Measurements from ENCODE around the gene ZRANB1. TPM values are rescaled to one million over a fixed set of nuclear protein-coding genes. Genes with fewer than 3 reads are reported as not detected.
A peak's percentile ranks its signal among the peaks of the same experiment; 100 is the strongest.

ZRANB1 gene
- total and polyA plus RNA-seq, 8 donors, result 4.3 to 12.2 (median 7.7) TPM

- Histone ChIP-seq H3K9me3 (no peaks in the 10 kb centered on the region), H3K4me1 (peaks cover 11 to 28% (median 19%) of the 10 kb centered on the region in 3 donors), H3K4me3 (no peak overlapping the region), H3K27ac (peak overlapping the region in 3 of 4 donors; percentile 41 to 46 (median 44)), H3K27me3 (no peaks in the 10 kb centered on the region), H3K36me3 (peaks cover 2 to 43% (median 4%) of the 10 kb centered on the region in 3 donors)
- WGBS, 2 donors, result 60 to 63% methylated on average over 28 to 29 of the region's 29 CpGs
- FAIRE-seq (no peak), DNase-seq (peak in 3 of 6 donors; percentile 15 to 46 (median 41)), ATAC-seq (peak; percentile 4 to 28 (median 17))
- TF ChIP-seq CTCF (IDR thresholded peaks at IDR 0.05), result no peak
- intact Hi-C loops (cut with DNase I), result no loop called here
These were observed 57.8 kb downstream of the ZRANB1 start for GRCh38 chr10:124999433-125000365.

GRCh38 chr10:125000366-125001312 is 58.7 kb downstream of the ZRANB1 start:
- FAIRE-seq, result no peak
- WGBS, 2 donors, result 44 to 52% methylated on average over 33 to 35 of the region's 35 CpGs
- H3K27ac ChIP-seq, result peak overlapping the region in 3 of 4 donors; percentile 7 to 41 (median 33)

GRCh38 chr10:125001313-125002046 is 59.6 kb downstream of the ZRANB1 start:
- peaks cover 0 to 30% (median 4%) of the 10 kb centered on the region in 3 donors for H3K36me3 ChIP-seq
- intact Hi-C loops (cut with DNase I), result no loop called here
- DNase-seq, result peak in 5 of 6 donors; percentile 9 to 59 (median 33)

More at GRCh38 chr10:125000366-125001312, 58.7 kb downstream of the ZRANB1 start:
- Histone ChIP-seq H3K4me3 (no peak overlapping the region), H3K4me1 (peaks cover 11 to 28% (median 19%) of the 10 kb centered on the region in 3 donors), H3K36me3 (peaks cover 0 to 34% (median 4%) of the 10 kb centered on the region in 3 donors), H3K9me3 (no peaks in the 10 kb centered on the region), H3K27me3 (no peaks in the 10 kb centered on the region)
- intact Hi-C loops (cut with DNase I), result no loop called here
- peak in 4 of 6 donors; percentile 39 to 67 (median 64) for DNase-seq
- TF ChIP-seq CTCF (IDR thresholded peaks at IDR 0.05), result no peak
- peak; percentile 55 to 78 (median 62) for ATAC-seq

More at GRCh38 chr10:125001313-125002046, 59.6 kb downstream of the ZRANB1 start:
- no peaks in the 10 kb centered on the region for H3K9me3 ChIP-seq
- peaks cover 11 to 28% (median 19%) of the 10 kb centered on the region in 3 donors for H3K4me1 ChIP-seq
- H3K4me3 ChIP-seq, result no peak overlapping the region
- 68 to 72% methylated on average over 21 of the region's 21 CpGs for WGBS, 2 donors
- ATAC-seq (peak in 2 of 4 donors; percentile 2 to 12), FAIRE-seq (no peak)
- no peak for TF ChIP-seq CTCF (IDR thresholded peaks at IDR 0.05)
- peak overlapping the region in 3 of 4 donors; percentile 37 to 46 (median 41) for H3K27ac ChIP-seq
- H3K27me3 ChIP-seq, result no peaks in the 10 kb centered on the region

All from pancreas (tissue), 10 donors.